OCI-LY7 (cell line): ENCODE data around the gene CHRD. TPM values are rescaled to one million over a fixed set of nuclear protein-coding genes. Genes with fewer than 3 reads are reported as not detected.

Experiments
- BruUV-seq: library from RNA; stranded (reverse); fragments of 400-500 nt; replicated peaks from 2 replicates; lab custom pipeline; 2021; lab: Mats Ljungman, UMichigan
- CTCF ChIA-PET: fragments of 300-600 bp; sonication (Branson Sonifier 250); formaldehyde crosslinking; loops from one replicate; lab custom pipeline; 2022; ENCODE audit warnings: antibody characterized with exemption; ENCODE audit not compliant: unreplicated experiment; lab: Charles Lee
- POLR2A ChIA-PET: fragments of 300-600 bp; sonication (Branson Sonifier 250); formaldehyde crosslinking; loops from one replicate; lab custom pipeline; 2022; ENCODE audit warnings: antibody characterized with exemption; lab: Charles Lee
- DNase-seq: peaks from one replicate; pipeline ENCODE4 v3.0.0-alpha.2; 2015; ENCODE audit warnings: low spot score
- H2AFZ ChIP-seq: fragments of 200-600 bp; sonication (generic), shearing (Covaris generic); 2 replicates; pipeline ENCODE4 v1.6.1; 2014; ENCODE audit warnings: mild to moderate bottlenecking, antibody characterized with exemption, low read length, moderate library complexity
- H3K27ac ChIP-seq: fragments of 200-600 bp; sonication (generic); 2 replicates; pipeline ENCODE4 v1.5.1; 2014; ENCODE audit warnings: mixed run types, low read depth, mild to moderate bottlenecking, moderate library complexity, low read length, inconsistent platforms; ENCODE audit not compliant: poor library complexity, severe bottlenecking
- H3K36me3 ChIP-seq: fragments of 200-600 bp; sonication (generic); 2 replicates; pipeline ENCODE4 v1.6.1; 2014; ENCODE audit warnings: mild to moderate bottlenecking, antibody characterized with exemption, low read length, moderate library complexity, mixed read lengths; ENCODE audit not compliant: insufficient read depth
- H3K4me1 ChIP-seq: fragments of 200-600 bp; sonication (generic); 2 replicates; pipeline ENCODE4 v1.5.1; 2014; ENCODE audit warnings: mild to moderate bottlenecking, low read length; ENCODE audit not compliant: insufficient read depth, poor library complexity, severe bottlenecking
- H3K4me2 ChIP-seq: fragments of 200-600 bp; sonication (generic); 2 replicates; pipeline ENCODE4 v1.6.1; 2014; ENCODE audit warnings: mild to moderate bottlenecking, low read length
- H3K4me3 ChIP-seq: fragments of 200-600 bp; sonication (generic); 2 replicates; pipeline ENCODE4 v1.5.1; 2014; ENCODE audit warnings: mild to moderate bottlenecking, low read depth, low read length; ENCODE audit not compliant: poor library complexity, severe bottlenecking
- H3K79me2 ChIP-seq: fragments of 200-600 bp; sonication (generic); 2 replicates; pipeline ENCODE4 v1.6.1; 2016; ENCODE audit warnings: low read depth, mild to moderate bottlenecking, low read length, moderate library complexity, mixed read lengths; ENCODE audit not compliant: insufficient read depth
- H3K9me2 ChIP-seq: fragments of 200-600 bp; sonication (generic); 2 replicates; pipeline ENCODE4 v1.6.1; 2016; ENCODE audit warnings: mild to moderate bottlenecking, low read length, mixed read lengths; ENCODE audit not compliant: insufficient read depth
- H3K9me3 ChIP-seq: fragments of 200-600 bp; sonication (generic); 2 replicates; pipeline ENCODE4 v1.6.1; 2014; ENCODE audit warnings: mild to moderate bottlenecking, mixed run types, low read length, mixed read lengths
- H4K20me1 ChIP-seq: fragments of 200-600 bp; sonication (generic); 2 replicates; pipeline ENCODE4 v1.6.1; 2014; ENCODE audit warnings: mild to moderate bottlenecking, antibody characterized with exemption, low read length, moderate library complexity, mixed read lengths; ENCODE audit not compliant: insufficient read depth
- CTCF ChIP-seq: fragments of 200-600 bp; sonication (generic); conservative IDR thresholded peaks from 2 replicates; pipeline ENCODE4 v1.5.1; 2014; ENCODE audit warnings: mild to moderate bottlenecking, antibody characterized with exemption, low read length, moderate library complexity, mixed read lengths
- EZH2phosphoT487 ChIP-seq: fragments of 200-600 bp; sonication (generic); IDR thresholded peaks from 2 replicates; pipeline ENCODE4 v1.6.1; 2018; ENCODE audit warnings: low read depth, borderline replicate concordance, mild to moderate bottlenecking, mixed run types, antibody characterized with exemption, low read length, moderate library complexity, mixed read lengths
- intact Hi-C: fragments of 100-400 bp; cut with micrococcal nuclease; formaldehyde crosslinking; loops from one replicate; pipeline ENCODE4 v1.10.0; 2022; ENCODE audit not compliant: unreplicated experiment
- total RNA-seq, 2 experiments: library from RNA; depleted of rRNA in 1 of 2; stranded (reverse); fragments of >200 nt in 1 of 2; shearing (Covaris generic) in 1 of 2; gene quantifications; 2 replicates each; pipeline ENCODE4 v1.2.3, GENCODE V29; 2014 to 2022

Gene CHRD
- total RNA-seq, 2 experiments from 2014 or later, result 0.16 TPM; not detected in 1

GRCh38 chr3:184399410-184399809 lies 19.6 kb downstream of the CHRD start:
- no peaks in the 10 kb centered on the region for H3K36me3 ChIP-seq
- BruUV-seq, result no TSS peak
- CTCF ChIA-PET, result no interaction called here
- H3K4me1 ChIP-seq, result no peaks in the 10 kb centered on the region
- no peak overlapping the region for H2AFZ ChIP-seq
- H3K79me2 ChIP-seq, result no peaks in the 10 kb centered on the region
- H3K27ac ChIP-seq, result no peak overlapping the region
- H3K9me3 ChIP-seq, result no peaks in the 10 kb centered on the region
- intact Hi-C loops, result loop anchor here (10.0 kb wide), 1 partner anchor 375 kb away; no protein-coding TSS in a partner anchor
- H4K20me1 ChIP-seq, result no peaks in the 10 kb centered on the region
- H3K4me2 ChIP-seq, result no peak overlapping the region
- H3K9me2 ChIP-seq, result no peaks in the 10 kb centered on the region
- H3K4me3 ChIP-seq, result no peak overlapping the region
- POLR2A ChIA-PET, result interaction anchor here (0.7 kb wide), 1 partner anchor 131 kb away, joined by 3 read pairs; no protein-coding TSS in a partner anchor
- no peak for DNase-seq
- no peak for TF ChIP-seq CTCF
- TF ChIP-seq EZH2phosphoT487, result no peak

- BruUV-seq, result no TSS peak
- Histone ChIP-seq H3K9me3 (no peaks in the 10 kb centered on the region), H4K20me1 (no peaks in the 10 kb centered on the region), H3K27ac (no peak overlapping the region), H3K79me2 (no peaks in the 10 kb centered on the region), H3K4me1 (no peaks in the 10 kb centered on the region), H3K4me2 (no peak overlapping the region), H3K4me3 (no peak overlapping the region), H3K9me2 (no peaks in the 10 kb centered on the region), H3K36me3 (no peaks in the 10 kb centered on the region), H2AFZ (no peak overlapping the region)
- DNase-seq, result no peak
- CTCF ChIA-PET, result no interaction called here
- intact Hi-C loops, result no loop called here
- TF ChIP-seq CTCF (no peak), EZH2phosphoT487 (no peak)
- POLR2A ChIA-PET, result no interaction called here
These were observed 25.5 kb downstream of the CHRD start for GRCh38 chr3:184405075-184406030.
